Endodermal cell (in vitro differentiated cells): ENCODE data around the gene SULT1A1. TPM values are rescaled to one million over a fixed set of nuclear protein-coding genes. Genes with fewer than 3 reads are reported as not detected.
"Not testable (repeated sequence)": the region's sequence is repeated elsewhere in the genome, so short reads cannot be mapped to it uniquely, and the experiment has no call there.

ENCODE experiments used
- DNase-seq: peaks from one replicate; pipeline ENCODE4 v3.0.0-alpha.2; 2017
- H3K27ac ChIP-seq: 2 replicates; pipeline ENCODE4 v1.5.1; 2013; ENCODE audit warnings: mild to moderate bottlenecking, low read depth, low read length, moderate library complexity
- H3K27me3 ChIP-seq: 2 replicates; pipeline ENCODE4 v1.6.1; 2013; ENCODE audit warnings: mild to moderate bottlenecking, low read length, moderate library complexity; ENCODE audit not compliant: insufficient read depth, control insufficient read depth, poor library complexity, severe bottlenecking
- H3K36me3 ChIP-seq: 2 replicates; pipeline ENCODE4 v1.7.0; 2013; ENCODE audit warnings: mild to moderate bottlenecking, low read length, moderate library complexity; ENCODE audit not compliant: control insufficient read depth, insufficient read depth
- H3K4me1 ChIP-seq: one replicate; pipeline ENCODE4 v1.7.0; 2013; ENCODE audit warnings: low read length; ENCODE audit not compliant: control insufficient read depth, insufficient read depth
- H3K4me3 ChIP-seq: 2 replicates; pipeline ENCODE4 v1.5.1; 2013; ENCODE audit warnings: mild to moderate bottlenecking, low read length, moderate library complexity
- H3K9ac ChIP-seq: 2 replicates; pipeline ENCODE4 v1.6.1; 2013; ENCODE audit warnings: mild to moderate bottlenecking, low read length, moderate library complexity; ENCODE audit not compliant: poor library complexity, severe bottlenecking; ENCODE audit errors: extremely low read depth
- H3K9me3 ChIP-seq: 2 replicates; pipeline ENCODE4 v1.6.1; 2013; ENCODE audit warnings: mild to moderate bottlenecking, low read length, moderate library complexity; ENCODE audit not compliant: control insufficient read depth
- H3K27ac Mint-ChIP-seq: 2 replicates; pipeline ENCODE4 v1.8.0; 2020; ENCODE audit warnings: mixed read lengths
- H3K27me3 Mint-ChIP-seq: 2 replicates; pipeline ENCODE4 v1.8.0; 2021; ENCODE audit warnings: mild to moderate bottlenecking, mixed read lengths; ENCODE audit not compliant: insufficient read depth
- H3K36me3 Mint-ChIP-seq: 2 replicates; pipeline ENCODE4 v1.8.0; 2020; ENCODE audit warnings: low read depth, mixed read lengths
- H3K4me1 Mint-ChIP-seq: 2 replicates; pipeline ENCODE4 v1.8.0; 2020; ENCODE audit warnings: mixed read lengths
- H3K4me3 Mint-ChIP-seq: 2 replicates; pipeline ENCODE4 v1.8.0; 2020; ENCODE audit warnings: mild to moderate bottlenecking, moderate library complexity, mixed read lengths
- H3K9me3 Mint-ChIP-seq: 2 replicates; pipeline ENCODE4 v1.8.0; 2020; ENCODE audit warnings: mild to moderate bottlenecking, mixed read lengths
- CTCF ChIP-seq: fragments of 200-600 bp; sonication (generic); conservative IDR thresholded peaks from 2 replicates; pipeline ENCODE4 v1.5.0; 2021; ENCODE audit warnings: antibody characterized with exemption, mild to moderate bottlenecking
- WGBS, 2 experiments: methylation state at CpG; one replicate each; pipeline versions ENCODE4 v1.1.5 to v1.1.7; 2013; ENCODE audit warnings: missing lambda C conversion rate in 2 of 2, mixed read lengths in 1 of 2; ENCODE audit not compliant: insufficient coverage in 1 of 2, insufficient read length in 1 of 2; 5-methylcytosine and 5-hydroxymethylcytosine counted together
- total RNA-seq, 2 donors: library from RNA; stranded (reverse); fragmentation: NEBNext Ultra II Directional in 1 of 2; extraction: Animal tissue kit (Norgen Biotek cat#: 25700) in 1 of 2; gene quantifications; 2 replicates in 1 of 2; 3 replicates in 1 of 2; pipeline ENCODE4 v1.2.1, GENCODE V29; 2021

SULT1A1 gene
- total RNA-seq, 2 donors from 2014 or later: 4.3 to 7.2 TPM

DNA sequence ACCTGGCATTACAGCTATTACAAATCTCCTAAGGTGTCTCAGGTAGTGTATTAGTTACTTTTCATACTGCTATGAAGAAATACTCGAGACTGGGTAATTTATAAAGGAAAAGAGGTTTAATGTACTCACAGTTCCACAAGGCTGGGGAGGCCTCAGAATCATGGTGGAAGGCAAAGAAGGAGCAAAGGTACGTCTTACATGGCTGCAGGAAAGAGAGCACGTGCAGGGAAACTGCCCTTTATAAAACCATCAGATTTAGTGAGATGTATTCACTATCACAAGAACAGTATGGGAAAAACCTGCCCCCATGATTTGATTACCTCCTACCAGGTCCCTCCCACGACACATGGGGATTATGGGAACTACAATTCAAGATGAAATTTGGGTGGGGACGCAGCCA, 21.1 kb upstream of the SULT1A1 start:
- not testable (repeated sequence) for DNase-seq, H3K36me3 ChIP-seq, H3K27ac ChIP-seq, H3K9ac ChIP-seq, H3K4me3 Mint-ChIP-seq, H3K27me3 ChIP-seq, H3K9me3 Mint-ChIP-seq, H3K4me3 ChIP-seq, H3K36me3 Mint-ChIP-seq, H3K27me3 Mint-ChIP-seq, H3K4me1 Mint-ChIP-seq, H3K9me3 ChIP-seq, H3K27ac Mint-ChIP-seq, H3K4me1 ChIP-seq
- WGBS, 2 experiments: 83% methylated on average over 3 of the region's 5 CpGs; no CpG with 5 or more reads in 1 of the 2 experiments

- no peak for TF ChIP-seq CTCF
- no peaks in the 10 kb centered on the region for H3K36me3 Mint-ChIP-seq
- H3K4me3 ChIP-seq: no peak overlapping the region
- H3K4me1 Mint-ChIP-seq: no peaks in the 10 kb centered on the region
- no peak overlapping the region for H3K27ac ChIP-seq
- no peaks in the 10 kb centered on the region for H3K36me3 ChIP-seq
- H3K9me3 ChIP-seq: no peaks in the 10 kb centered on the region
- no peak overlapping the region for H3K9ac ChIP-seq
- H3K27ac Mint-ChIP-seq: no peak overlapping the region
- peak; percentile 32 for DNase-seq
- no peaks in the 10 kb centered on the region for H3K4me1 ChIP-seq
- WGBS, 2 experiments: 95 to 96% methylated on average over 41 to 68 of the region's 68 CpGs
- no peaks in the 10 kb centered on the region for H3K27me3 Mint-ChIP-seq
- H3K4me3 Mint-ChIP-seq: no peak overlapping the region
- no peaks in the 10 kb centered on the region for H3K9me3 Mint-ChIP-seq
- no peaks in the 10 kb centered on the region for H3K27me3 ChIP-seq
These were observed 13.4 kb upstream of the SULT1A1 start for GRCh38 chr16:28623172-28623711.

DNA sequence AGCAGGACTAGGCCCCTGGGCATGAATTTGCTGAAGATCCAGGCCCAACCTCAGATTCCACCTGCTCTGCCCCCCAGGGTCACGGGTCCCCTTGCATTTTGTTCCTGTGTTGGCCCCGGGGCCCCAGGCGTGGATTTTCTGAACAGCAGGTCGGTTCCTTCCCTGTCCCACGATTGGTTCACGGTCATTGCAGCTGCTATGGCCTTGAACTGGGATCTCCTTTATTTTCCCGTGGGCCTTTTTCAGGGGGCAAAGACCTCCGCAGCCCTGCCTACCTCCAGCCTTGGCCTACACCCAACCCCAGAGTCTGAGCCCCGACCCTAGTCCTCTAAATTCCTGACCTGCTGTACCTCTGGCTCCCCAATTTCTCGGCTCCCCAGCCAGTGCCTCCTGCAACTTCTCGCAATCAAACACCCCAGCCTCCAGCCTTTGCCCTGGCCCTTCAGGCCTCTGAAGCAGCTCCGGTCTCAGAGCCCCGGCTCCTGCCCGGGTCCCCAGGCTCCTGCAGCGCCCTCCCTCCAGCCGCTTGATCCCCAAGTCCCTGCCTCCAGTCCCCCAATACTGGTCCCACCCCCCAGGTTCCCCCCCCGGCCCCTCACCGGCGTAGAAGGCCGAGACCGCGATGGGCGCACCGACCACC, 12.8 kb upstream of the SULT1A1 start:
- not testable (repeated sequence) for H3K9me3 ChIP-seq, H3K27ac ChIP-seq, H3K4me1 Mint-ChIP-seq, H3K4me3 ChIP-seq, H3K36me3 Mint-ChIP-seq, DNase-seq, H3K27me3 ChIP-seq, H3K9me3 Mint-ChIP-seq, H3K27ac Mint-ChIP-seq, H3K4me3 Mint-ChIP-seq, H3K4me1 ChIP-seq, H3K36me3 ChIP-seq, H3K27me3 Mint-ChIP-seq, H3K9ac ChIP-seq
- whole genome bisulfite sequencing, 2 experiments: 96 to 98% methylated on average over 13 to 24 of the region's 24 CpGs

GRCh38 chr16:28621481-28622155, 11.8 kb upstream of the SULT1A1 start:
- Mint-ChIP-seq H3K36me3 (no peaks in the 10 kb centered on the region), H3K27ac (no peak overlapping the region), H3K27me3 (no peaks in the 10 kb centered on the region)

GRCh38 chr16:28620316-28620715, 10.5 kb upstream of the SULT1A1 start:
- DNase-seq, H3K9me3 Mint-ChIP-seq, H3K27ac ChIP-seq, H3K27me3 ChIP-seq, H3K4me1 Mint-ChIP-seq, H3K9ac ChIP-seq, H3K27ac Mint-ChIP-seq, H3K27me3 Mint-ChIP-seq, H3K36me3 ChIP-seq, H3K9me3 ChIP-seq, H3K4me3 ChIP-seq, H3K4me3 Mint-ChIP-seq, H3K36me3 Mint-ChIP-seq, H3K4me1 ChIP-seq: not testable (repeated sequence)
- 100% methylated on average over 1 of the region's 1 CpG; no CpG with 5 or more reads in 1 of the 2 experiments for WGBS, 2 experiments

More at GRCh38 chr16:28621481-28622155, 11.8 kb upstream of the SULT1A1 start:
- DNase-seq: peak; percentile 37
- peaks cover 3% of the 10 kb centered on the region for H3K4me1 Mint-ChIP-seq
- no peak overlapping the region for H3K9ac ChIP-seq
- H3K27ac ChIP-seq: no peak overlapping the region
- 90% methylated on average over 5 to 7 of the region's 7 CpGs for WGBS, 2 experiments
- no peak overlapping the region for H3K4me3 ChIP-seq
- no peaks in the 10 kb centered on the region for H3K27me3 ChIP-seq
- no peaks in the 10 kb centered on the region for H3K9me3 Mint-ChIP-seq
- TF ChIP-seq CTCF: no peak
- no peaks in the 10 kb centered on the region for H3K9me3 ChIP-seq
- no peaks in the 10 kb centered on the region for H3K4me1 ChIP-seq
- H3K4me3 Mint-ChIP-seq: no peak overlapping the region
- H3K36me3 ChIP-seq: no peaks in the 10 kb centered on the region
